AG20443 (cell line): ENCODE results near the gene CD163L1.

Experiments
- DNase-seq: peaks from one replicate; pipeline ENCODE4 v3.0.0; 2012; ENCODE audit warnings: low spot score, mixed read lengths

Gene CD163L1

GRCh38 chr12:7324176-7324575, 119.8 kb downstream of the CD163L1 start:
- DNase-seq = no peak

DNA sequence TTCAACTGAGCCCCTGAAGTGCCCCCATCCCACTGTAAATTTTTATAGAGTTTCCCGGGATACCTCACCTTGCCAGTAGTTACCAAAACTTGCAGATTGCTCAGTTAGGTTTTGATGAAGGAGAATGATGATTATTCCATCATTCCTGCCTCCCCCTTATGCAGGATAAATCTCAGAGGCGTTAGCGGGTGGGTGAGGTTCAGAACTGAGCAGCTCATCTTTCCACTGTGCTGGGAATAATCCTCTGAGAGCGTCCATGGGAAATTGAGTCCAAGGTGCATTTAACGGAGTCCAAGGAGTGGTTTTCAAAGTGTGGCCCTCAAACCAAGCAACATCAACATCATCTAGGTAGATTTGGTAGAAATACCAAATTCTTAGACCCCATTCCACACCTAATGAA, 121.4 kb downstream of the CD163L1 start:
- no peak for DNase-seq

DNA sequence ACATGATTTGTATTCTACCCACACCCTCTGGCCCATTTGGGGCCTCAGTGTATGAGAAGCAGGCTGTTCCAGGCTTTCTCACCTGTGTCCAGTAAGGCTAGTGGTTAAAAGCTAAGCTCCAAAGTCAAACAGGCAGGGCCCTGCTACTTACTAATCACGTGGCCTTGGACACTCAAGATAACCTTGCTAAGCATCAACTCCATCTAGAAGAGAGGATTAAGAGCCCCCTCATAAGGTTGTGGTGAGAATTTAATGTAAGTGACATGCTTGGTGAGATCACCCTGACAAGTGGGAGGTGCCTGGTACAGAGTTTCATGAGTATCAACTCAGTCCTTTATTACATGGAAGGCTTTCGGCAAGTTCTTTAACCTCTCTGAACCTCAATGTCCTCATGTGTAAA, 122.3 kb downstream of the CD163L1 start:
- no peak for DNase-seq

- DNase-seq = no peak
These were observed 124.0 kb downstream of the CD163L1 start for GRCh38 chr12:7319930-7320329.

DNA sequence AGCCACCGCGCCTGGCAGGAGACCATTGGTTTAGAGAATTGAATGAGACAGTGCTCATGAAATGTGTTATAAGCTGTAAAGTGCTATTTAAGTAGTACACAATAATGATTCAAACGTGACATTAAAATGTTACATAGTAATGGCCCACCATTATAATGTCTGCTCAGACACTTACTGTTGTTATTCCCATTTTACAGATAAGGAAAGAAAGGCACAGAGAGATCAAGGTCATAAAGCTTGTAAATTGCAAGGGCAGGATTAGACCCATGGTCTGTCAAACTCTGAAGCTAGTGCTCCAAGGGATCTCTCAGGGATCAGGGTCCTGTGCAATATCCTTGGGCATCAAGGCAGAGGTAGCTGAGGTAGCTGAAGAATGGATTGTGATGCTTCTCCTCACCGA, 133.9 kb downstream of the CD163L1 start:
- no peak for DNase-seq
